ENCODE results near the gene GPR3. TPM values are rescaled to one million over a fixed set of nuclear protein-coding genes. Genes with fewer than 3 reads are reported as not detected.

GPR3 gene
- total RNA-seq, 2 donors from 2014 or later: 0.25 to 0.72 TPM

- no peak for ATAC-seq
- no peaks in the 10 kb centered on the region for H3K36me3 Mint-ChIP-seq
- H3K9me3 Mint-ChIP-seq: no peaks in the 10 kb centered on the region
- DNase-seq (ENCODE audit: low spot score in 2 of 2): peak in 1 of 2 donors; percentile 62
- peak overlapping the region; percentile 85 to 95 for H3K27ac Mint-ChIP-seq
Measured at GRCh38 chr1:27391511-27392095, 819 bp upstream of the GPR3 start.

GRCh38 chr1:27392778-27393635 is 585 bp downstream of the GPR3 start:
- Mint-ChIP-seq H3K9me3 (no peaks in the 10 kb centered on the region), H3K27ac (peak overlapping the region in 1 of 2 donors; percentile 88), H3K36me3 (no peaks in the 10 kb centered on the region)
- DNase-seq (ENCODE audit: low spot score in 2 of 2) (no peak), ATAC-seq (no peak)

GRCh38 chr1:27393641-27394281 is 1.3 kb downstream of the GPR3 start:
- DNase-seq (ENCODE audit: low spot score in 2 of 2): no peak
- no peaks in the 10 kb centered on the region for H3K36me3 Mint-ChIP-seq
- H3K27ac Mint-ChIP-seq: peak overlapping the region in 1 of 2 donors; percentile 72
- no peaks in the 10 kb centered on the region for H3K9me3 Mint-ChIP-seq
- ATAC-seq: no peak

GRCh38 chr1:27394282-27394658 is 1.8 kb downstream of the GPR3 start:
- ATAC-seq: no peak
- DNase-seq (ENCODE audit: low spot score in 2 of 2): no peak
- Mint-ChIP-seq H3K36me3 (no peaks in the 10 kb centered on the region), H3K9me3 (no peaks in the 10 kb centered on the region), H3K27ac (peak overlapping the region in 1 of 2 donors; percentile 23)

GRCh38 chr1:27394925-27395324 is 2.5 kb downstream of the GPR3 start:
- peak overlapping the region in 1 of 2 donors; percentile 23 for H3K27ac Mint-ChIP-seq
- ATAC-seq: no peak
- no peak for DNase-seq (ENCODE audit: low spot score in 2 of 2)
- H3K9me3 Mint-ChIP-seq: no peaks in the 10 kb centered on the region
- no peaks in the 10 kb centered on the region for H3K36me3 Mint-ChIP-seq

GRCh38 chr1:27395441-27396195 is 3.2 kb downstream of the GPR3 start:
- H3K9me3 Mint-ChIP-seq: no peaks in the 10 kb centered on the region
- ATAC-seq: peak; percentile 30 to 31
- H3K36me3 Mint-ChIP-seq: no peaks in the 10 kb centered on the region
- H3K27ac Mint-ChIP-seq: no peak overlapping the region
- DNase-seq (ENCODE audit: low spot score in 2 of 2): peak; percentile 81 to 82

GRCh38 chr1:27397110-27397509 is 4.7 kb downstream of the GPR3 start:
- Mint-ChIP-seq H3K36me3 (no peaks in the 10 kb centered on the region), H3K27ac (peak overlapping the region in 1 of 2 donors; percentile 89), H3K9me3 (no peaks in the 10 kb centered on the region)
- no peak for ATAC-seq
- DNase-seq (ENCODE audit: low spot score in 2 of 2): no peak

- H3K27ac Mint-ChIP-seq: peak overlapping the region in 1 of 2 donors; percentile 37
- no peaks in the 10 kb centered on the region for H3K9me3 Mint-ChIP-seq
- no peak for DNase-seq (ENCODE audit: low spot score in 2 of 2)
- no peak for ATAC-seq
- H3K36me3 Mint-ChIP-seq: no peaks in the 10 kb centered on the region
Measured at GRCh38 chr1:27397749-27398148, 5.3 kb downstream of the GPR3 start.

GRCh38 chr1:27398405-27399149 is 6.2 kb downstream of the GPR3 start:
- no peaks in the 10 kb centered on the region for H3K36me3 Mint-ChIP-seq
- no peaks in the 10 kb centered on the region for H3K9me3 Mint-ChIP-seq
- peak overlapping the region in 1 of 2 donors; percentile 91 for H3K27ac Mint-ChIP-seq
- ATAC-seq: no peak
- no peak for DNase-seq (ENCODE audit: low spot score in 2 of 2)

- ATAC-seq (no peak), DNase-seq (ENCODE audit: low spot score in 2 of 2) (no peak)
- Mint-ChIP-seq H3K27ac (peak overlapping the region; percentile 68 to 91), H3K36me3 (no peaks in the 10 kb centered on the region), H3K9me3 (no peaks in the 10 kb centered on the region)
Measured at GRCh38 chr1:27399251-27400025, 7.0 kb downstream of the GPR3 start.

- Mint-ChIP-seq H3K9me3 (no peaks in the 10 kb centered on the region), H3K27ac (peak overlapping the region in 1 of 2 donors; percentile 72), H3K36me3 (no peaks in the 10 kb centered on the region)
- ATAC-seq (no peak), DNase-seq (ENCODE audit: low spot score in 2 of 2) (no peak)
Measured at GRCh38 chr1:27400082-27400962, 7.9 kb downstream of the GPR3 start.

- H3K9me3 Mint-ChIP-seq: no peaks in the 10 kb centered on the region
- no peak for ATAC-seq
Measured at GRCh38 chr1:27400963-27401341, 8.5 kb downstream of the GPR3 start.

GRCh38 chr1:27402349-27402754 is 9.9 kb downstream of the GPR3 start:
- H3K9me3 Mint-ChIP-seq: no peaks in the 10 kb centered on the region
- no peak for ATAC-seq
- peak overlapping the region in 1 of 2 donors; percentile 39 for H3K27ac Mint-ChIP-seq
- no peaks in the 10 kb centered on the region for H3K36me3 Mint-ChIP-seq
- DNase-seq (ENCODE audit: low spot score in 2 of 2): no peak

More at GRCh38 chr1:27400963-27401341, 8.5 kb downstream of the GPR3 start:
- DNase-seq (ENCODE audit: low spot score in 2 of 2): no peak
- Mint-ChIP-seq H3K27ac (no peak overlapping the region), H3K36me3 (no peaks in the 10 kb centered on the region)

GRCh38 chr1:27403065-27403726 is 10.8 kb downstream of the GPR3 start:
- H3K27ac Mint-ChIP-seq: peak overlapping the region; percentile 40 to 68
- no peaks in the 10 kb centered on the region for H3K9me3 Mint-ChIP-seq
- peak; percentile 36 to 42 for ATAC-seq
- no peak for DNase-seq (ENCODE audit: low spot score in 2 of 2)
- H3K36me3 Mint-ChIP-seq: no peaks in the 10 kb centered on the region

All from activated naive CD4-positive, alpha-beta T cell treated with anti-CD3 and anti-CD28 coated beads, Interleukin-2, amount 50 U/mL, for 72 hours (primary cell).